Measurements from ENCODE around the gene PTPN4.
"Not testable (repeated sequence)": the region's sequence is repeated elsewhere in the genome, so short reads cannot be mapped to it uniquely, and the experiment has no call there.

PTPN4 gene

DNA sequence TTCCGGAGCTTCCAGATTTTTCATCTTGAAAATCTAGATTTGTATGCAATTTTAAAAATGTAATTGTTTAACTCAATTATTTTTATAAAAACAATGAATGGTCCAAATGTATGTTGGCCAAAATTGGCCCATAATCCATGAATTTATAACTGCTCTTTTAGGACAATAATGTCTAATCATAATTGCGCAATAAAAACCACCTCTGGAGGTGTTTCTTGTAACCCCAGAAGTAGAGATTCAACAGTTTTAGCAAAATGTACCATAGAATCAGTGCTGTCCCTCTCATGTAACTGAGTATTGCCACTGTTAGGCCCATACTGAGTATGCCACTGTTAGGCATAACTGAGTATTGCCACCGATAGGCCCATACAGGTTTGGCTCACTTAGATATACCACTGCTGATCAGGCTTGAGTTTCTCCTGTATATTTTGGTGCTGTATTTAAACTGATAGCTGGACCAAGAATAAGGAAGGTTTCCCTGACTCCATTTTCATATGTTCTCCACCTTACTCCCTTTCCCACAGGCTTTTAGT is 182.3 kb downstream of the PTPN4 start:
- no peak for DNase-seq (ENCODE audit: low spot score)

DNA sequence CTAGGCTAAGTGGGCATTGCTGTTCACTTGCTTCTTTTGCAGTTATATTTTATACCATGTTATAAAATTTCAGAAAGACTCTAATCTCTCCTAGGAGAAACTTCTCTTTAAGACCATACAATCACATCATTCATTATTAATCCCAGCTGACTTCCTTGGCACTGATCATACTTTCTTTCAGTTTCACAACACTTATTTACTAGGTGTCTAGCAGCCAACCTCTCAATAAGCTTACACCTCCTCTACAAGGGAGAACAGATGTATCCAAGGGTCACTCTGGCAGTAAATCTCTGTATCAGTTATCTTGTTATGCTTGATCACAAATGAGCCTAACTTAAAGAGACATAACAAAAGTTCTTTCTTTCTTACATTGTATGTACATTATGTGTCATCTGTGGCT is 183.3 kb downstream of the PTPN4 start:
- no peak for DNase-seq (ENCODE audit: low spot score)

DNA sequence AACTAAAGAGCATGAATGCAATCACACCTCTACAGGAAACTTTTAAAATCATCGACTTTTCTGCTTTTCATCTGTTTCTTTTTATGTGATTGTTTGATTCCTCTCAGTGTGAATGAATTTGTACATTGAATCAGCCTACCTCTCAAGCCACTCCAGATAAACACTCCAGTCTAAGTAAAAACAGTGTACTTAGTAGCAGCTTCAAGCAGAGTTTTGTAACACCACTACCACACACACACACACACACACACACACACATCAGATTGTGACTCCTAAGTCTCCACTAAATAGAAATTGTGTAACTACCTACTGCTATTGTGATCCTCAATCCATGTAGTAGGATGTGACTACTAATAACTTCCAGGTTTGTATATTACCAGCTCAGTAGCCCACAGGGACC is 187.8 kb downstream of the PTPN4 start:
- DNase-seq (ENCODE audit: low spot score) = no peak

DNA sequence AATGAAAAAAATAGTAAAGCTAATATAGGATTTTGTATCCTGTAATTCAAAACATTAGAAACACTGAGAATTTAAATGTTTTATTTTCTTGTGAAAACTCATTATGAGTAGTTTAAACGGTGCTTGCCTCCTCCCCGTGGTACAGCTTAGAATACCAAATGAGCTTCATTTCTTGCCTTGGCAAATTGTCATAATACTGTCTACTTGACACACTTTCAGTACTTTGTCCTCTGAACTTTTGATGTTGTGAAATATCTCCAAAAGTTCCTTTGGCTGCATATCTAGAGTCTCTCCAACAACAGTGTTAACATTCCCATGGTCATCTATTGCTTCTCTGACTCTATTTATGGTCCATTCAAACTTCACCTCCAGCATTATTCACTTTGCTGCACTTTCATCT is 191.2 kb downstream of the PTPN4 start:
- no peak for DNase-seq (ENCODE audit: low spot score)

DNA sequence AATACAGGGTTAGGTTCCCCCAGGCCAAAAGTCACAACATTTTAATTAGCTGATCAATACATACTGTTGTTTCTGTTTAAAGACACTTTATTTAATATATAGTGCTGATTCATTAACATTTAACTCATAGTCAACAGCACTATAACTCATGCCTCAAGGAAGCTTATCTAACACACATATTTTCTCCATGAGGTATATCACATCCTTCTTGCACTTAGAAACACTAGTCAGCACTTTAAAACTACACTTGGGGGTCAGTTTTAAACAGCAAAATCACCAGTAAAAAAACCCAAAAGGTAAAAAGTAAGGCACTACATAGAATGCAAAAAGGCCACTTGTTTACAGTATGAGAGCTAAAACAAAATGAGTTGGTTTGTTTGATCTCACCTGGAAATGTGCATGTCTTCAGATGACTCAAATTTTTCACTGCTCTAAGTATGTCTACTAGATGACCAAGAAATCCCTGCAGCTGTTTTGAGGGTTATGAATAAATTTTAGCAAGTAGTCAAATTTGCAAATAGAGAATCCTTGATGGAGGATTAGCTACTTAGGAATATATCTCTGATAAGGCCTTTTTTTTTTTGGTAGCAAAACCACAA is 199.0 kb downstream of the PTPN4 start:
- DNase-seq (ENCODE audit: low spot score) = no peak

DNA sequence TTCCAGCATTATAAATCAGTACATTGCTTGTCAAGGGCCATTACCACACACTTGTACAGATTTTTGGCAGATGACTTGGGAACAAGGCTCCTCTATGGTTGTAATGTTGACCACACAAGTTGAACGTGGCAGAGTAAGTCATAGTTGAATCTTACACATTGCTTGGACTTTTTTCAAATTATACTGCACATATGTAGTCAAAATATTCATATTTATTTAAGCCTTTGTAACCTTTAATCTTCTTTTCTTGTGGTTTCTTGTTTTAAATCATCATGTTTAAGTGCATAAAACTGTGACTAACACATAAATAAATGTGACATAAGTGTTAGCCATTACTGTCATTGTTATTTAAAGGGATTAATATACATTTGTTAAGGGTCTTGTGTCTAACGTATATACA is 201.1 kb downstream of the PTPN4 start:
- no peak for DNase-seq (ENCODE audit: low spot score)

DNA sequence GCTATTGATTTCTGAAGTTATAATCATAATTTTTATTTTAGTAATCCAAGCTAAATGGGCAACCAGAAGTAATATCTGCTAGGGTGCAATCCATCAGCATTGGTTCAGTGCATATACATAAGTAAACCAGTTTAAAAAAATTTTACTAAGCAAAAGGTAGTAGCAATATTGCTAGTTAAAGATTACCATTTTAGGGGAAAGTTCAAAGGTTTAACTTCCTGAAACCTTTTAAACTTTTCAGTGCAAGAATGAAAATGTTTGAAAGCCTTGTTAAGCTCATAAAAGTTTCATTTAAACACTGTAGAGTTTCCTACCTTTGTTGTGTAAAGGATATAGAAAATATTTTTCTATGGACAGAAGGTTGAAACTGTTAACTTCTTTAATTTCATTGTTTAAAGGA is 222.2 kb downstream of the PTPN4 start:
- DNase-seq (ENCODE audit: low spot score) = no peak

DNA sequence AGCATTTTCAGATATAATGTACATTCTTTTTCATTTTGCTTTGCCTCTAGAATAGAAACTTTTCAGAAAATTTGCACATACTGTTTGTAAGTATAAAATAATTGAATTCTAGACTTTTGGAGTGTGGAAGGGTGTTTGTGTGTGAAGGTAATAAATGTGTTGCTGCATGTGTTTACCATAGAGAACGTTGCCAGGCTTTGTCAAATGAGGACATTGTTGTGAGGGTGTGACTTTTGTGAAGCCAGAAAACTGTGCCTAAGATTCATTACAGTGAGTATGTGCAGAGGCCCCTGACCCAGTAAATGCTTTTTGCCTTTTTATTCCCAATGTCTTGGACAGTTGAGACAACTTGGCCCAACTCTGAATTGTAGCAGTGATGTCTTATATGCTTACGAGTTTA is 222.8 kb downstream of the PTPN4 start:
- no peak for DNase-seq (ENCODE audit: low spot score)

DNA sequence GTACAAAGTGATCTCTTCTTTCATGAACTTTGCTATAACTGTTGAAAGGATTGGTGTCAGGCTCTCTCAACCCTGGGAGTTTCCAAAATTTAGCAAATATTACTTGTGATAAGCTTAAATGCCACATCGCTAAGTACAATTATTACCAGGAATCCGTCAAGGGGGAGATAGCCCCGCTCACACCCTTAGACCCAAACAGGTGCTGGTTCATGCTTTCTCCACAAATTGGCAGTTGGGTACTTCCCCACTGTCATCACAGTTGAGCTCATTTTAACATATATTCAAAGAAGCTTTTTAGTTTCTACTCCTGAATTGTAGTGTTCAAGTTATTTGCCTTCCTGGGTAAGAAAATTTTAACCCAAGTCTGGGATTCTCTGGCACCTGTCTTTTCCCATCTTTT is 223.4 kb downstream of the PTPN4 start:
- DNase-seq (ENCODE audit: low spot score) = no peak

DNA sequence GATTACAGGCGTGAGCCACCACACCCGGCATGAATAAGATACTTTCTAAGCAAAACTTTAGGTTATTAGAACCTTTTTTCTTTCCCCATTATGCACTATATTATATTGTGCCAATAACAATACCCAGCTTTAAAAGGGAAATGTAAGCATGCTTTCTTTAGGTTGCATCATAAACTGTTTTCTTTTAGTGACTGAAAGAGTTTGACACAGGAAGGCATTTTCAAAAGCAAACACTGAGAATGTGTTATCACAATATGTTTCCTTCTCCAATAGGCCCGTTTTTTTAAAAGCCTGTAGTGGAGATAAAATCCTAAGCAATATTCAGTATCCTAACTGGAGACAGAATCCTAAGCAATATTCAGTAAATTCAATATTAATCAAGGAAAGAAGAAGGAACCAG is 236.4 kb downstream of the PTPN4 start:
- DNase-seq (ENCODE audit: low spot score) = no peak

DNA sequence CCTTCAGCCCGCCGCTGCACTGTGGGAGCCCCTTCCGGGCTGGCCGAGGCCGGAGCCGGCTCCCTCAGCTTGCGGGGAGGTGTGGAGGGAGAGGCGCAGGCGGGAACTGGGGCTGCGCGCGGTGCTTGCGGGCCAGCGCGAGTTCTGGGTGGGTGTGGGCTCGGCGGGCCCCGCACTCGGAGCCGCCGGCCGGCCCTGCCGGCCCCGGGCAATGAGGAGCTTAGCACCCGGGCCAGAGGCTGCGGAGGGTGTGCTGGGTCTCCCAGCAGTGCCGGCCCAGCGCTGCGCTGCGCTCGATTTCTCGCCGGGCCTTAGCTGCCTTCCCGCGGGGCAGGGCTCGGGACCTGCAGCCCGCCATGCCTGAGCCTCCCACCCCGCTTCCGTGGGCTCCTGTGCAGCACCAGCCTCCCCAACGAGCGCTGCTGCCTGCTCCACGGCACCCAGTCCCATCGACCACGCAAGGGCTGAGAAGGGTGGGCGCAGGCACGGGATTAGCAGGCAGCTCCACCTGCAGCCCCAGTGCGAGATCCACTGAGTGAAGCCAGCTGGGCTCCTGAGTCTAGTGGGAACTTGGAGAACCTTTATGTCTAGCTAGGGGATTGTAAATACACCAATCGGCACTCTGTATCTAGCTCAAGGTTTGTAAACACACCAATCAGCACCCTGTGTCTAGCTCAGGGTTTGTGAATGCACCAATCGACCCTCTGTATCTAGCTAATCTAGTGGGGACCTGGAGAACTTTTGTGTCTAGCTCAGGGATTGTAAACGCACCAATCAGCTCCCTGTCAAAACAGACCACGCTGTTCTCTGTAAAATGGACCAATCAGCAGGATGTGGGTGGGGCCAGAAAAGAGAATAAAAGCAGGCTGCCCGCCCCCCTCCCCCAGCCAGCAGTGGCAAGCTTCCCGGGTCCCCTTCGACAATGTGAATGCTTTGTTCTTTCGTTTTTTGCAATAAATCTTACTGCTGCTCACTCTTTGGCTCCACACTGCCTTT is 237.5 kb downstream of the PTPN4 start:
- not testable (repeated sequence) for DNase-seq (ENCODE audit: low spot score)

DNA sequence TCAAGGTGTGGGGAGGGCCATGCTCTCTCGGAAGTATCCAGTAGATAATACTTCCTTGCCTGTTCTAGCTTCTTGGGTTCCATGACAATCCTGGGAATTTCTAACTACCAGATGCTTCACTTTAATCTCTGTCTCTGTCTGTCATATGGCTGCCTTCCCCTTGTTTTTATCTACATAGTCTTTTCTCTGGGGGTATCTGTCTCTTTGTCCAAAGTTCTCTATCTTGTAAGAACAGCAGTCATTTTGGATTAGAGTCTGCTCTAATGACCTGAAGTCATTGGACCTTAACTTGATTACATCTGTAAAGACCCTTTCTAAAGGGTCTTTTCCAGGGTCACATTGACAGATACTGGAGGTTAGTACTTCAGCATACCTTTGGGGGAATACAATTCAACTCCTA is 241.7 kb downstream of the PTPN4 start:
- no peak for DNase-seq (ENCODE audit: low spot score)

DNA sequence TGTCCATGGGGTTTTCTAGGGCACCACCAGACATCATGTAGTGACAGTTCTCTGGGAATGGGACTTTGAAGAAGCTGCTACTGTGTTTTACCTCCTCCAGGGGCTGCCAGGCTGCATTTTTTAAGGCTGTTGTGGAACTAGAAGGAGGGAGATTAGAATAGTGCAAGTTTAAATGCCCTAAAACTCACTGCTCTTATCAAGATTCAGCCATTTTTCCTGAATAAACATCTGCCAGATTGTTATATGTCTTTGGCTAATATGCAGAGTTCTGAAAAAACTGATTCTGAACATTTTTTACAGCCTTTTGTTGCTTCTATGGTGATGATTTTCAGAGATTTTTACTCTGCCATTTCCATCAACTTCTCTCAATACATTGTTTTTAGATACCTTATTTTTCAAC is 244.5 kb downstream of the PTPN4 start:
- no peak for DNase-seq (ENCODE audit: low spot score)

DNA sequence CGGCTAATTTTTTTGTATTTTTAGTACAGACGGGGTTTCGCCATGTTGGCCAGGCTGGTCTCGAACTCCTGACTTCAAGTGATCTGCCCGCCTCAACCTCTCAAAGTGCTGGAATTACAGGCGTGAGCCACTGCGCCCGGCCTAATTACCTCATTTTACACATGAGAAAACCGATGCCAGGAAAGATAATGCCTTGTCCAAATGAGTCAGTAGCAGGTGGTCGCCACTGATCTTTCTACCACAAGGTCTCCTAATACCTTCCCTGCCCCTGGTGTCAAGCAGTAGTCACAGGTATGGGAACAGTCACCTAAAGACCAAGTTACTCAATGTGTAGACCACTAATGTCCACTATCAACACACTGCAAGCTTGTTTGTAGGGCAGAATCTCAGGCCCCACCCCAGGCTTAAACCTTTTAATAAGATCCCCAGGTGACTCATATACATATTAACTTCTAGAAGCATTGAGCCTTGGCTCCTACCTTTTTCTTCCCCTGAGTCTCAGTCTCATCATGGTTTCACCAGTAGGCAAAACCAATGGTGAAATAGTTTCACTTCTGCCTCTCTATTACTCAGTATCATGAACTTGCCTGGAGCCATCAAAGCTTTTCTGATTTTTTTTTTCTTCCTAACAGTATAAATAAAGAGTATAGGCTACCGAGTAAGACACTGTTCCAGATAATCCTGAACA is 246.3 kb downstream of the PTPN4 start:
- peak; percentile 24 for DNase-seq (ENCODE audit: low spot score)

DNA sequence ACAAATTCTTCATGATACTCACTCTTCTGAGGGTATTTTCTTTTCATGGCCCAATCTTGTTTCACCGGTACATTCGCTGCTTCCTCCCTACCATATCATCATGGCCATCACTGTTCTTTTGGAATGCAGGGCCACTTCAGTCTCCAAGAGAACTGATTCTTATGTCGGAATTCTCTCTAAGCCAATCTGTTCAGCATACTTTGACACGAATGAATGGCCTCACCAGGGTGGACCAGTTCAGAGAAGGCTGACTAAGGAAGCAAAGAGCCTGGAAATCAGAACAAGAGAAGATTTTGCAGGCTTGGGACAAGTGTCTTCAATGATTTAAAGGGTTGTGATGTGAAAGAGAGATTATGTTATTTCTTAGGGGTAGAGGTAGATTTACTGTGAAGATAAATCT is 248.1 kb downstream of the PTPN4 start:
- no peak for DNase-seq (ENCODE audit: low spot score)

DNA sequence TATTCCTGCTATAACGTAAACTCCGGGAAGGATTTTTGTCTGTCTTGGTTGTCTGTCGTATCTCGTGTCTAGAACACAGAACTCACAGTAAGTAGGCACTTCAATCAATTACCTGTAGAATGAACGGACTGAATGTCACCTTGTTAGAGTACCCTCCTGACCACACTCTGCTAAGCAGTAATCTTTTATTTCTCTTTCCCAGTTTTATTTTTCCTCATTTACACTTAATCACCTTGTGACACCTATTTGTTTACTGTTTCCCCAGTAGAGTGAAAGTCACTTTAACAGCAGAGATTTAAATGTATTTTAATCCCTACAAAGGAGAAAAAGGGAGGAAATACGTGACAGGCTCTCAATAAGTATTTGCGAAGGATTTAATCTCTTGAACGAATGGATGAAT is 252.6 kb downstream of the PTPN4 start:
- peak; percentile 9 for DNase-seq (ENCODE audit: low spot score)

DNA sequence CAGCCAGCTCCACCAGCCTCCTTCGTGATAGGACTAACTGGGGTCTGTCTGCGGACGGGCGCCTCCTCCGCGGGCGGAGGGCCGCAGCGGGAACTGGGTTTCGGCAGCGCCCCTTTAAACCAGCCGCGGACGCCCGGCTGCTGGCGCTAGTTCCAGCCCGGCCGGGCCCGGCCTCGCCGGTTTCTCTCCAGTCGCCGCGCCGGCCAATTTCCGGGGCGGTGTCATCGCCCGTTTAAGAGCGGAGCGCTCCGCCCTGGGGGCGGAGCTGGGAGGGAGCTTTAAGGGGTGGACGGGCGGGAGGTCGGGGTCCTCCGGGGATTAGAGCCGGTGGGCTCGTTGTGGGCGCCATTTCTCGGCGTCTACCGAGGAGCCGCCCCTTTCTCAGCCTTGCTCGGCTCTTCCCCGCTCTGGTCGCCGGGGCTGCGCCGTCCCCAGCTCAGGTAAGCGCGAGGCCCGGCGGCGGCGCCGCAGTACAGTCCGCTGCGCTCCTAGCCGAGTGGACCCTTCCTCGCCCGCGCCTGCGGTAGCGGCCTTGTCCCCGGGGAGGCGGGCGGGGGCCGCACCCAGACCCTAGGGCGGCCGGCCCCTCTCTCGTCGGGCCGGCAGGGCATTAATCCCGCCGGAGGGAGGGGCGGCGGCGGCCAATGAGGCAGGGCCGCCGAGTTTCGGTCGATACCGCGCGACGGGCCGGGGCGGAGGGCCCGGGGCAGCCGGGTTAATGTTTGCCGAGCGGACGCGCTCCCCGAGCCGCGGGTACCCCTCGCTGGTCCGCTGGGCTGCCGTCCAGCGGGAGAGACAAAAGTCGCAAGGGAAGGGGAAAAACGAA is 253.3 kb downstream of the PTPN4 start, which contains the start of gene EPB41L5:
Gene EPB41L5, plus strand, starts transcription at position 307 of the 826 bp plus-strand sequence. CDS start 6,008 bp downstream, outside the sequence.
- DNase-seq (ENCODE audit: low spot score) = peak; percentile 92

DNA sequence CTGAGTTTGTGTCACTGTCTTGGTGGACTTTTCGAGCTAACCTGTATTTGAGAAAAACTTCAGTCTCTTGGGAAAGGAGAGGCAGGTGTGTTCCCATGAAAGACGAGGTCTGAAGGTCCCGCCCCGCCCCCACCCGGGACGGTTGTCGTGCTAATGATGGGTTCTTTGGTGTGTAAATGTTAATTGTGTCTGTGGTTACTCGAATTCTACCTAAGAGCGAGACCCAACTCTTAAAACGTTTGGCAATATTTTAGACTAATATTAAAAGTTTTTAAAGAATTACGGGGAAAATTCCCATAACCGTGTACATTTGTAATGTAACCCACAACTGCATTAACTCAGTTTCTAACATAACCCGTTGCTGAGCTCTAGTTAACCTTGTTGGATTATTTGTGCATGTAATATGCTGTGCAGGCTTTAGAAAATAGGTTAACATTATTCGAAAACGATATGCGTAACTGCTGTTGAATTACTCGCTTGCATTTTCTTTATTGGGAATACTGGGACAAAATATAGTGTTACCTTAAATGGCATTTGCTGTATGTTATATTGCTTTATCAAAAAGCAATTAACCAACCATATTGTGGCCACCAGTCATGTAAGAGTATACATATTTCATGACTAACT is 254.0 kb downstream of the PTPN4 start:
- DNase-seq (ENCODE audit: low spot score) = no peak

DNA sequence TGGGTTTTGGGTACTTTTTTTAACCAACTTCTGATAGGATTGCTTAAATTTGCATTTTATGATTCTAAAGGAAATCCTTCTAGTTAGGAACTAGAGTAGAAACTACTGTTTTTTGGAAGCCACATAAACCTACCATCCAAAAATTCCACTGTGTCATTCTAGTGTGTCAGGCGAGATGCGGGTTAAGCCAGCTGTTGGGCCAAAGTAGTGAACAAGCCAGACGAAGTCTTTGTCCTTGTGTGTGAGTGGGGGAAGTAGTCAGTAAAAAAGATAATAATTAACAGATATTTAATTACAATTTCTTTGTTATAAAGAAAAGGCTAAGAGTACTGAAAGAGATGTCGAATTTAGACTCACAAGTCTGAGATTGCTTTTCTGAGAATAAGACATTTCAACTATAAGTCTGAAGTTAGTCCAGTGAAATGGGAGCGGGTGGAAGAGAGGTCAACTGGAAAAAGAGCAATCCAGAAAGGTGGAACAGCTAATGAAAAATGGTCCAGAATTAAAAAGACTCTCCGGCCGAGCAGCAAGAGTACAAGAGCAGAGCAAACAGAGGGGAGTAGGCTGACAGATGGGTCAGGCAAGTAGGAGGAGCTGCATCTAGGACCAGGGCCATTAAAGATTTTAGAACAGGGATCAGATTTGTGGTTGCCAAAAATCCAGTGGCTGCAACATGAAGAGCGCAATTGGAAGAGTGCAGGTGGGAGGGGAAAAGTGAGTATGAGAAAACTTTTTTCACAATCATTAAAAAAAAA is 254.7 kb downstream of the PTPN4 start:
- no peak for DNase-seq (ENCODE audit: low spot score)

DNA sequence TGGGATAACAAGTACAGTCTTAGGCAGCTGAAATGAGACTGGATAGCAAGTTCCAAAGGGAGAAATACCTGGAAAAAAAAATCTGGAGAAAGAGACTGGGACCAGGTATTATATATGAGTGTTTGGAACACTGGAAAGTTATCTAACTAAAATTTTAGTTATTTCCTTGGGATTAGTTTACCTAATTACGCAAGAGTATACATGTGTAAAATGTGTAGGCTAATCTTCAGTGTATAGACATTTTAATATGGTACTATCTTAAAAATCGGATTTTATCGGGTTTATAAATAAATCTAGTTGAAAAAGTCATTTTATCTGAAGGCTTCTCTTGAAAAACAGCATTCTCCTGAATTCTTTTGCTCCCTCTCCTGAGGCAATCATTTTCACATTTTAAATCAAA is 257.1 kb downstream of the PTPN4 start:
- no peak for DNase-seq (ENCODE audit: low spot score)

Data from LoVo (cell line).